B cell (primary cell): Measurements from ENCODE around the gene SPOCK1.

Experiments used
- CTCF ChIP-seq: fragments of 200-600 bp; IDR thresholded peaks from one replicate; pipeline ENCODE4 v1.8.0; 2022; ENCODE audit warnings: antibody characterized with exemption, mild to moderate bottlenecking
- EZH2 ChIP-seq: IDR thresholded peaks from 2 replicates; pipeline ENCODE4 v1.6.1; 2012; ENCODE audit warnings: borderline replicate concordance, low read depth, mild to moderate bottlenecking, moderate library complexity, low read length; ENCODE audit not compliant: insufficient read depth, poor library complexity, severe bottlenecking

DNA sequence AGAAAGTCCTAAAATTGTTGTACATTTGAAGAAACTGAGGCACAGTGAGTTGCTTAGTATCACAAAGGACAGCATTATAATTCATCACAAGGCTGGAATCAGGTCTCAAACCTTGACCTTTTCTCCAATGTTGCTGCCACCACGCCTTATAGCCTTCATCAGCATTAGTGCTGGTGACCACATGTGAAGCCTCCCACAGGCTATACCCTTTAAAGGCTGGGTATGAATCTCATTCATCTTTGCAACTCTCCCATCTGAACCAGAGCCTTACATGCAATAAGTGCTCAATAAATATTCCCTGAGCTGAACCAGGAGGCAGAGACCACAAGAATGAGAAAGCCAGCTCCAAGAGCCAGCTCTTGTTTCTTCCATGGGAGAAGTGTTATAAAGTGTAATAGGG, 104.7 kb downstream of the SPOCK1 start:
- TF ChIP-seq CTCF: no peak
- no peak for TF ChIP-seq EZH2
